K562 treated with DMSO at 1 percent for 4 hours (cell line): Measurements from ENCODE around the gene PRR14L. TPM values are rescaled to one million over a fixed set of nuclear protein-coding genes. Genes with fewer than 3 reads are reported as not detected.

Source experiments
- total RNA-seq: library from RNA; unstranded; fragments of 300-600 nt; gene quantifications from 2 replicates; pipeline ENCODE4 v1.2.3, GENCODE V29; 2022; ENCODE audit not compliant: insufficient read depth

PRR14L gene
- total RNA-seq, result 7.5 and 12.7 TPM in 2 replicates

GRCh38 chr22:31749636-31750364 is at the start of gene PRR14L:
Gene PRR14L, minus strand, starts transcription at chr22:31750132. Its CDS starts 11,272 bp downstream, at chr22:31738860.

GRCh38 chr22:31753634-31754501 is 3.9 kb upstream of the PRR14L start, which contains the start of gene DEPDC5:
Gene DEPDC5, plus strand, starts transcription at chr22:31754019. Its CDS starts 903 bp downstream, at chr22:31754922.

GRCh38 chr22:31661851-31662667 is 87.9 kb downstream of the PRR14L start, which contains the start of gene PISD:
Gene PISD, minus strand, starts transcription at chr22:31662215. Its CDS starts 7 bp downstream, at chr22:31662208.

Other genes with a start within 250 kb of the PRR14L start
- 30.1 and 31.6 TPM in 2 replicates for gene PISD, start 87.9 kb downstream of the PRR14L start, total RNA-seq
- gene DEPDC5, start 3.9 kb upstream of the PRR14L start, total RNA-seq, result 2.5 and 3.2 TPM in 2 replicates
- gene YWHAH, start 194.4 kb upstream of the PRR14L start, total RNA-seq, result 64.4 and 80.2 TPM in 2 replicates